SK-N-SH (cell line): ENCODE measurements around the gene ITGAV. TPM values are rescaled to one million over a fixed set of nuclear protein-coding genes. Genes with fewer than 3 reads are reported as not detected.

Source experiments
- CTCF ChIA-PET: fragments of 300-600, 350-600 bp; formaldehyde crosslinking; extraction: SDS; loops from one replicate; lab custom pipeline; 2021; lab: Yijun Ruan, JAX
- POLR2A ChIA-PET: fragments of 350-600 bp; sonication (Branson Sonifier 250); formaldehyde crosslinking; extraction: SDS; loops from one replicate; lab custom pipeline; 2020; ENCODE audit warnings: antibody characterized with exemption, inconsistent platforms; lab: Yijun Ruan, JAX
- DNase-seq: peaks from one replicate; pipeline ENCODE4 v3.0.0; 2012
- H2AFZ ChIP-seq: fragments of 200-600 bp; sonication (generic); 2 replicates; pipeline ENCODE4 v1.8.1; 2016; ENCODE audit warnings: antibody characterized with exemption, mild to moderate bottlenecking, low read depth
- H3F3A ChIP-seq: fragments of 200-600 bp; sonication (generic); replicated peaks from 2 replicates; pipeline ENCODE3; 2016; ENCODE audit warnings: antibody characterized with exemption, mild to moderate bottlenecking; ENCODE audit not compliant: insufficient read depth
- H3K27ac ChIP-seq, 2 experiments: fragments of 200-500 bp in 1 of 2; fragments of 200-600 bp in 1 of 2; sonication (Bioruptor generic) in 1 of 2; sonication (generic), shearing (Covaris generic) in 1 of 2; 2 replicates each; pipeline versions ENCODE4 v1.5.1 to v1.6.1; 2014 to 2016; ENCODE audit warnings: low read depth in 2 of 2, inconsistent platforms in 1 of 2, low read length in 1 of 2, mild to moderate bottlenecking in 1 of 2, mixed read lengths in 1 of 2
- H3K27me3 ChIP-seq: fragments of 200-600 bp; sonication (generic), shearing (Covaris generic); 2 replicates; pipeline ENCODE4 v1.6.1; 2016; ENCODE audit warnings: mixed run types; ENCODE audit not compliant: insufficient read depth
- H3K36me3 ChIP-seq, 2 experiments: fragments of 200-500 bp in 1 of 2; fragments of 200-600 bp in 1 of 2; sonication (Bioruptor generic) in 1 of 2; sonication (generic) in 1 of 2; replicated peaks in 1 of 2; 2 replicates each; pipeline versions ENCODE3 to v1.5.1; 2014 to 2016; ENCODE audit warnings: low read length in 1 of 2, mild to moderate bottlenecking in 1 of 2; ENCODE audit not compliant: insufficient read depth in 2 of 2, control insufficient read depth in 1 of 2
- H3K4me1 ChIP-seq, 2 experiments: fragments of 200-500 bp in 1 of 2; fragments of 200-600 bp in 1 of 2; sonication (Bioruptor generic) in 1 of 2; sonication (generic), shearing (Covaris generic) in 1 of 2; 2 replicates each; pipeline versions ENCODE4 v1.5.1 to v1.6.1; 2014 to 2016; ENCODE audit warnings: low read depth in 1 of 2, low read length in 1 of 2, mixed run types in 1 of 2; ENCODE audit not compliant: insufficient read depth in 2 of 2, control insufficient read depth in 1 of 2
- H3K4me2 ChIP-seq: fragments of 200-600 bp; sonication (generic), shearing (Covaris generic); 2 replicates; pipeline ENCODE4 v1.6.1; 2017; ENCODE audit warnings: mixed run types
- H3K4me3 ChIP-seq, 2 experiments: fragments of 200-500 bp in 1 of 2; fragments of 200-600 bp in 1 of 2; sonication (Bioruptor generic) in 1 of 2; sonication (generic), shearing (Covaris generic) in 1 of 2; 2 replicates each; pipeline versions ENCODE4 v1.5.1 to v1.8.1; 2014 to 2016; ENCODE audit warnings: low read depth in 2 of 2, inconsistent platforms in 1 of 2, low read length in 1 of 2, mild to moderate bottlenecking in 1 of 2, mixed read lengths in 1 of 2, moderate library complexity in 1 of 2
- H3K79me2 ChIP-seq: fragments of 200-600 bp; sonication (generic); 2 replicates; pipeline ENCODE4 v1.8.1; 2017; ENCODE audit warnings: mild to moderate bottlenecking; ENCODE audit not compliant: insufficient read depth
- H3K9ac ChIP-seq: fragments of 200-600 bp; sonication (generic); 2 replicates; pipeline ENCODE4 v1.6.1; 2017; ENCODE audit warnings: mixed run types
- H3K9me2 ChIP-seq: fragments of 200-600 bp; sonication (generic); 2 replicates; pipeline ENCODE4 v1.6.1; 2017; ENCODE audit warnings: mixed run types
- H3K9me3 ChIP-seq: fragments of 200-600 bp; sonication (generic); 2 replicates; pipeline ENCODE4 v1.6.1; 2017; ENCODE audit warnings: mixed run types, mild to moderate bottlenecking, moderate library complexity
- H4K20me1 ChIP-seq: fragments of 200-600 bp; sonication (generic); 2 replicates; pipeline ENCODE4 v1.6.1; 2017; ENCODE audit warnings: mild to moderate bottlenecking, mixed run types; ENCODE audit not compliant: insufficient read depth
- CHD2 ChIP-seq: fragments of 150-350 bp; IDR thresholded peaks from 2 replicates; pipeline ENCODE4 v1.6.1; 2018; ENCODE audit warnings: low read length; ENCODE audit not compliant: partially characterized antibody
- CTCF ChIP-seq: fragments of 200-600 bp; sonication (generic); IDR thresholded peaks from 2 replicates; pipeline ENCODE4 v1.6.1; 2017; ENCODE audit warnings: antibody characterized with exemption, mild to moderate bottlenecking, moderate library complexity
- ELF1 ChIP-seq: IDR thresholded peaks from 2 replicates; pipeline ENCODE4 v1.4.0; 2012
- EZH2phosphoT487 ChIP-seq: fragments of 200-600 bp; sonication (generic); IDR thresholded peaks from 2 replicates; pipeline ENCODE4 v1.6.1; 2017; ENCODE audit warnings: low read depth, mixed run types, mild to moderate bottlenecking, antibody characterized with exemption, moderate library complexity, borderline replicate concordance
- FOSL2 ChIP-seq: IDR thresholded peaks from 2 replicates; pipeline ENCODE4 v1.4.0; 2012; ENCODE audit warnings: low read depth, mild to moderate bottlenecking, moderate library complexity, borderline replicate concordance
- FOXJ3 ChIP-seq: sonication (generic); formaldehyde crosslinking; IDR thresholded peaks from 2 replicates; pipeline ENCODE4 v1.5.1; 2020; ENCODE audit warnings: mild to moderate bottlenecking, missing genetic modification reagents
- GABPA ChIP-seq: IDR thresholded peaks from 2 replicates; pipeline ENCODE4 v1.4.0; 2012; ENCODE audit warnings: low read depth, mild to moderate bottlenecking
- MEF2A ChIP-seq: IDR thresholded peaks from 2 replicates; pipeline ENCODE4 v1.4.0; 2012; ENCODE audit warnings: low read depth, borderline replicate concordance
- MXI1 ChIP-seq: IDR thresholded peaks from 2 replicates; pipeline ENCODE4 v1.6.1; 2012; ENCODE audit warnings: mild to moderate bottlenecking, low read depth, low read length, improper control_type of control experiment
- NRF1 ChIP-seq: IDR thresholded peaks from 2 replicates; pipeline ENCODE4 v1.6.1; 2012; ENCODE audit warnings: low read depth, mild to moderate bottlenecking, low read length
- PBX3 ChIP-seq: IDR thresholded peaks from 2 replicates; pipeline ENCODE4; 2012
- POLR2AphosphoS5 ChIP-seq: IDR thresholded peaks from 2 replicates; pipeline ENCODE4 v1.6.1; 2012; ENCODE audit warnings: low read depth, low read length
- RFX5 ChIP-seq: IDR thresholded peaks from 2 replicates; pipeline ENCODE4 v1.6.1; 2012; ENCODE audit warnings: mild to moderate bottlenecking, improper control_type of control experiment, low read length
- RXRA ChIP-seq: IDR thresholded peaks from 2 replicates; pipeline ENCODE4 v1.4.0; 2012; ENCODE audit warnings: low read depth, mild to moderate bottlenecking, borderline replicate concordance
- SIN3A ChIP-seq: IDR thresholded peaks from 2 replicates; pipeline ENCODE4 v1.6.1; 2012; ENCODE audit warnings: low read depth, mild to moderate bottlenecking, low read length, moderate library complexity, borderline replicate concordance
- SMC3 ChIP-seq: IDR thresholded peaks from 2 replicates; pipeline ENCODE4 v1.6.1; 2012; ENCODE audit warnings: low read depth, low read length, improper control_type of control experiment
- TAF1 ChIP-seq: IDR thresholded peaks from 2 replicates; pipeline ENCODE4 v1.6.1; 2012; ENCODE audit warnings: low read depth, mild to moderate bottlenecking, low read length, moderate library complexity, borderline replicate concordance
- TEAD4 ChIP-seq: IDR thresholded peaks from 2 replicates; pipeline ENCODE4 v1.4.0; 2012; ENCODE audit warnings: mild to moderate bottlenecking, borderline replicate concordance; ENCODE audit not compliant: insufficient read depth
- USF1 ChIP-seq: IDR thresholded peaks from 2 replicates; pipeline ENCODE4 v1.4.0; 2012; ENCODE audit warnings: low read depth, borderline replicate concordance
- USF2 ChIP-seq: fragments of 150-350 bp; IDR thresholded peaks from 2 replicates; pipeline ENCODE4 v1.6.1; 2017; ENCODE audit warnings: antibody characterized with exemption, low read length, low read depth, borderline replicate concordance
- WGBS: methylation state at CpG from one replicate; pipeline ENCODE4 v1.1.6; 2017; ENCODE audit warnings: low lambda C conversion rate; 5-methylcytosine and 5-hydroxymethylcytosine counted together
- polyA plus RNA-seq, 3 experiments: library from polyadenylated mRNA; depleted of rRNA; stranded (reverse); fragments of >200 nt; gene quantifications; 2 replicates each; pipeline ENCODE4 v1.2.3, GENCODE V29; 2012

Gene ITGAV
- polyA plus RNA-seq, 1 of the 3 experiments (the other 2 are of a cell fraction): 24.3 TPM

GRCh38 chr2:186617771-186618170 is 27.9 kb downstream of the ITGAV start:
- peaks cover 96% of the 10 kb centered on the region for H3K79me2 ChIP-seq
- no peaks in the 10 kb centered on the region for H3K9me2 ChIP-seq
- H3K27ac ChIP-seq: no peak overlapping the region
- H3F3A ChIP-seq: peaks cover 2% of the 10 kb centered on the region
- H3K9me3 ChIP-seq: no peaks in the 10 kb centered on the region
- peaks cover 4% of the 10 kb centered on the region; the same call in 1 of the 2 replicates for H4K20me1 ChIP-seq
- H3K36me3 ChIP-seq: peaks cover 8 to 50% of the 10 kb centered on the region in 2 experiments
- no peak for DNase-seq
- H3K4me2 ChIP-seq: no peak overlapping the region
- 100% methylated on average over 1 of the region's 1 CpG for WGBS
- POLR2A ChIA-PET: no interaction called here
- peaks cover 0 to 5% of the 10 kb centered on the region in 2 experiments; a peak in 2 of 4 replicates for H3K4me1 ChIP-seq
- no peaks in the 10 kb centered on the region for H3K27me3 ChIP-seq
- no peak overlapping the region for H3K4me3 ChIP-seq
- H3K9ac ChIP-seq: no peak overlapping the region
- CTCF ChIA-PET: interaction anchor here (0.9 kb wide), 1 partner anchor 13 kb away, joined by 3 read pairs; no protein-coding TSS in a partner anchor
- TF ChIP-seq TEAD4 (no peak), CTCF (no peak), EZH2phosphoT487 (no peak), NRF1 (no peak), PBX3 (no peak), FOSL2 (no peak), CHD2 (no peak), TAF1 (no peak), SMC3 (no peak), RFX5 (no peak), SIN3A (no peak), ELF1 (no peak), GABPA (no peak), RXRA (no peak)
- TF ChIP-seq, all 33 proteins: peak for 0
- no peak overlapping the region for H2AFZ ChIP-seq

- Histone ChIP-seq H3K9me2 (no peaks in the 10 kb centered on the region), H2AFZ (no peak overlapping the region), H3K9ac (no peak overlapping the region), H3K4me2 (no peak overlapping the region), H3K27me3 (no peaks in the 10 kb centered on the region), H3K27ac (no peak overlapping the region), H4K20me1 (peaks cover 4% of the 10 kb centered on the region; the same call in 1 of the 2 replicates), H3K9me3 (no peaks in the 10 kb centered on the region), H3K4me1 (no peaks in the 10 kb centered on the region; a peak in 1 of 4 replicates), H3K36me3 (peaks cover 11 to 42% of the 10 kb centered on the region in 2 experiments), H3K79me2 (peaks cover 93% of the 10 kb centered on the region), H3K4me3 (no peak overlapping the region), H3F3A (no peaks in the 10 kb centered on the region)
- no peak for DNase-seq
- WGBS: 96% methylated on average over 1 of the region's 1 CpG
- POLR2A ChIA-PET: no interaction called here
- CTCF ChIA-PET: no interaction called here
- TF ChIP-seq SIN3A: no peak
- no peak for TF ChIP-seq USF1
- no peak for TF ChIP-seq USF2
- no peak for TF ChIP-seq MXI1
- TF ChIP-seq MEF2A: no peak
- no peak for TF ChIP-seq FOXJ3 (CRISPR knock-in tag)
- no peak for TF ChIP-seq EZH2phosphoT487
- TF ChIP-seq PBX3: no peak
- no peak for TF ChIP-seq TEAD4
- no peak for TF ChIP-seq NRF1
- TF ChIP-seq GABPA: no peak
- TF ChIP-seq POLR2AphosphoS5: no peak
- no peak for TF ChIP-seq ELF1
Measured at GRCh38 chr2:186618696-186619095, 28.8 kb downstream of the ITGAV start.
